HG03565 (cell line): ENCODE results near the gene RTEL1.
A peak's percentile ranks its signal among the peaks of the same experiment; 100 is the strongest.

Source experiments
- ATAC-seq: cut with Tn5 transposase; IDR thresholded peaks from one replicate; pipeline ENCODE4 v1.9.1; 2021; ENCODE audit warnings: mild to moderate bottlenecking, moderate library complexity; ENCODE audit not compliant: unreplicated experiment

Gene RTEL1

GRCh38 chr20:63697868-63698545, 39.9 kb downstream of the RTEL1 start:
- ATAC-seq = no peak

- ATAC-seq = no peak
Observed at GRCh38 chr20:63698739-63699465, 40.8 kb downstream of the RTEL1 start.

DNA sequence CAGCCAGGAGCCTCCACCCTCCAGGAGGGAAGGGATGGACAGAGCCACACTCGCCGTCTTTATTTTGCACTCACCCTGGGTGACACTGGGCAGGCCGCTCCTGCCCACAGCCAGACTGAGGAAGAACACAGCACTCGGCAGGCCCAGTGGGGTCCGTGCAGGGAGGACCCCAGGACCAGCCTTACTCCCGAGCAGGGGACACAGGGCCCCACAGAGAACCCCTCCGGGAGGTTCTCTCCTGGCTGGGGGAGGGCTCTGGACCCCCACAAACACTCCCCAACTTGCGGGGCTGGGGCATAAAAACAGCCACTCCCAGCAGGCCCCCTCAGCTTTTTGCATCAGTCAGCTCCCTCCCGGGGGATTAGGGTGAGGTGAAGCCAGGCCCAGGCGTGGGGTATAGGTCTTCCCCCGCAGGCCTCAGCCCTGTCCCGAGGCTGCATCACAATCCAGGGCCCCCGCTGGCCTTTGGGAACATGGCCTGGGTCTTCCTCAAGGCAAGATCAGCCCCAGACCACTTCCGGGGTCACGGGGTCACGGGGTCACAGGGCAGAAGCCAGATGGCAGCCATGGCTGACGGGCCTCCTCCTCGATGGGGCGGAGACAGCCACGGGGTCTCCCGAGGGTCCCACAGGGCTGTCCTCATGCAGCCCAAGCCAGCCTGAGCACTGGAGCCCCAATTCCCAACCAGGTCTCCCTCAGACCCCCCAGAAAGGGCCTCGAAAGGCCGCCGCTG, 41.5 kb downstream of the RTEL1 start:
- no peak for ATAC-seq

DNA sequence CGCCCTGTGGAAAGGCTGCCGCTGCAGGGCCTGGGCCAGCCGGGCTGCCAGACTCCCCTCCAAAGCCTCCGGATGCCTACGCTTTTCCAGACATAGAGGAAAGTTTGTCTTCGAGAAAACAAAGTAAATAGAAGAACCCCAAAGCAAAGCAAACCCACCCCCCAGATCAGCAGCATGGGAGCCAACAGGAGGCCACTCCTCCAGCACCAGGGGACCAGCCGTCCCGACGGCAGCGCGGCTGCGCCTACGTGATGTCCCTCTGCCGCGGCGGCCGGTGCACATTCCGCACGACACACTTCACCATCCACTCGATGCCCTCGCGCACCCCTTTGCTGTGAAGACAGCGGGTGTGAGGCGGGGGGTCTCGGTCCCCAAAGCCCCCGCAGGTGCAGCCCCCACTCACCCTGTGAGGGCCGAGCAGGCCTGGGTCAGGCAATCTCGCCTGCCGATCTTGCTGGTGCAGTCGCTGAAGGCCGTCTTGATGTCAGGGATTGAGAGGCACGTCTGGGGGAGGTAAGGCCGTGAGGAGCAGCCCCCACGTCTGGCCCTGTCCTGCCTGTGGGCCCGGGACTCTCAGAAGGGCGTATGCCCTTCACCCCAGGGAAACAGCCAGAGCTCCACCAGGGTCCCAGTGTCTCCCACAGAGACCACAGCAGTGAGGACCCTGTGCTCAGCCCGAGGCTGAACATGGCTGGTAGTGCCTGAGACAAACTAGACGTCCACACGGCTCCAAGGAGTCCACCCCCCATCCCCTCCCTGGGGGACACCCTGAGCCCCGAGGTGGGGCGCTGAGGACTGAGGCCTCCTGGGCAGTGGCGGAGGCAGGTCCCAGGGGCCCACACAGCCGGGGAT, 42.3 kb downstream of the RTEL1 start:
- no peak for ATAC-seq

GRCh38 chr20:63701051-63701328, 42.9 kb downstream of the RTEL1 start:
- no peak for ATAC-seq

GRCh38 chr20:63701329-63702035, 43.4 kb downstream of the RTEL1 start:
- no peak for ATAC-seq

DNA sequence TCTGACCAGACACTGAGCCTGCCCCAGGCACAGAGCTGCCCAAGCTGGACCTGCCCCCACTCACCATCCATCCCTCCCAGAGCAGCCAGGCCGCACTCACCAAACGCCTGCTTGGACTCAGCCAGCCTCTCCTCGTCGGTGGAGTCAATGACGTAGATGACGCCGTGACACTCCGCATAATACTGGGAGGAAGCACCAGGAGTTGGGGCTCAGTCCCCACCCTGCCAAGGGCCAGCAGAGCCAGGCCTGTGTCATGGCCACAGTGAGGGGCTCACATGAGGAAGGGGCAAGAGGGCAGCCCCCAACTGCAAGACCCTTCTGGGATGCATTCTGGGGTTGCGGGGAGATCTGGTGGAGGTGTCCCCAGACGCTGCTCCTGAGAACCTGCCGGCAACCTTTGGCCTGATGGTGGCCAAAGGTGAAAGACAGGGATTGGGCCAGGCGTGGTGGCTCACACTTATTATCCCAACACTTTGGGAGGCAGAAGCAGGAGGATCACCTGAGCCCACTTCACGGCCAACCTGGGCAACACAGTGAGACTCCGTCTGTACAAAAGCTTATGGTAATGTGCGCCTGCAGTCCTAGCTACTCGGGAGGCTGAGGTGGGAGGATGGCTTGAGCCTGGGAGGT, 44.0 kb downstream of the RTEL1 start:
- ATAC-seq = no peak

DNA sequence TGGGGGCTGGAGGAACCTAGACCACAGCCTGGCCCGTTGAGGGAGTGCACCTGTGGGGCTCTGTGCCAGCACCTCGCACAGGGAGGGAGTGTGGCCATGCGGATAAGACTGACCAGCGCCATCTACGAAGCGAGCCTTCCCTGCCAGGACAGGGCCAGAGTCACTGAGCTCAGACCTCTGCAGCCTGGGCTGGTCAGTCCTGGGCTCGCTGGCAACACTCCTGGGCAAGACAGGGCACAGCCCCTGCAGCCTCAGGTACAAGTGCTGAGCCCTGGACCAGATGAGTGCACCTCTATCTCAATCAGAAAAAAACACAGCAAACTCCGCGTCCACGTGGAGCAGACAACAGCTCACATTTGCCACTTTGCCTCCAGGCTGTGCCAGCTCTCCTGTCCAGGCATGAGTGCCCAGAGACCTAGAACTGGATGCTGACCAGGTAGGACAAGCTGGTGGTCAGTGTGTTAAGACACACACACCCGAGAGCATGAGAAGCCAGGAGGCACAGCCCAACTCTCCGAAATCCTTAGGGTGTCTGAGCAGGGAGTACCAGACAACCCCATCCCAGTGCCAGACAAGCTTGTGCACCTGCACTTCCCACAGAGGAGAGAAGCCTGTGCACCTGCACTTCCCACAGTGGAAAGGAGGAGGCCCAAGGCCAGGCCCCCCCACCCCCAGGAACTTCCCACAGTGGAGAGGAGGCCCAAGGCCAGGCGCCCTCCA, 44.8 kb downstream of the RTEL1 start:
- ATAC-seq = no peak

GRCh38 chr20:63703471-63703975, 45.4 kb downstream of the RTEL1 start:
- no peak for ATAC-seq

GRCh38 chr20:63703976-63704748, 46.0 kb downstream of the RTEL1 start:
- ATAC-seq = no peak

GRCh38 chr20:63704749-63705117, 46.6 kb downstream of the RTEL1 start:
- no peak for ATAC-seq

- ATAC-seq = no peak
Observed at GRCh38 chr20:63705232-63706026, 47.3 kb downstream of the RTEL1 start.

GRCh38 chr20:63706027-63706695, 48.0 kb downstream of the RTEL1 start:
- ATAC-seq = no peak

- ATAC-seq = no peak
Observed at GRCh38 chr20:63706852-63707557, 48.9 kb downstream of the RTEL1 start.

DNA sequence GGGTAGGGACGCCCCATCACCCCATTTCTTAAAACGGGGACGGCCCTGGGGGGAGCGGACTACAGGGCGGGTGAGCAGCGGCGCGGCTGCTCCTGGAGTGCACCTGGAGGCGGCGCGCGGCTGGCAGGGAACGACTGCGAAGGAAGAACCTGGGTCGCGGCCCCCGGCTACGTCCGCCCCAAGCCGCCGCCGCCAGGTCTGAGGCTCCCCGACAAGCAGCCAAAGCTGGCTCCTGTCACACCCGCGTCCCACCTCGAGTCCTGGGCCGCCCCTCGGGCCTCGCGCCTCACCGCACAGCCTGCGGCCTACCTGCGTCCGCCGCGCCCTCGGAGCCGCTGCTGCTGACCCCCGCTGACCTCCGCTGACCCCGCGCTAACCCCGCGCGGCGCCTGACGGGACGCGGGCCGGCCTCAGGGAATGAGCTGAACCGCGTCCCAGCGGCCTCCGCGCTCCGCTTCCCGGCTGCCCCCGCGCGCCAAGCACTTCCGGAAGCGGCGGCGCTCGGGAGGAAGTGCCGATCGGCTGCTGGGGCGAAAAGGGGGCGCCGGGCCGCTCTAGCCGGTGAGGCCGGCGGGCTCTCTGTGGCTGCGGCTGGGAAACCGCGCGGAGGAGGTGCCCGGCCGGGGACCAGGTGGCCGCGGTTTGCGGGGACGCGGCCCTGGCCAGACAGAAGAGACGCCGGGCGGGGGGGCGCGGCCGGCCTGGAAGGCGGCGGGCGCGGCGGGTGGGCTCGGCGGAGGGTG, 49.6 kb downstream of the RTEL1 start, which contains the start of the genes ARFRP1 and ZGPAT:
Gene ARFRP1, minus strand, starts transcription at position 419 of the 743 bp plus-strand sequence. CDS start 885 bp downstream, outside the sequence.
Gene ZGPAT, plus strand, starts transcription at position 482 of the 743 bp plus-strand sequence. CDS start 542 bp downstream, outside the sequence.
- ATAC-seq = peak; percentile 55
